K562 (cell line): ENCODE data around the gene SLC35B4. TPM values are rescaled to one million over a fixed set of nuclear protein-coding genes. Genes with fewer than 3 reads are reported as not detected.

ENCODE experiments used
- DACH1 ChIP-seq: fragments of 450-650 bp; IDR thresholded peaks from 2 replicates; pipeline ENCODE4 v1.6.1; 2018; ENCODE audit not compliant: partially characterized antibody
- ETS2 ChIP-seq: IDR thresholded peaks from 2 replicates; pipeline ENCODE4 v1.6.1; 2016; ENCODE audit warnings: borderline replicate concordance, missing genetic modification characterization, mild to moderate bottlenecking, moderate library complexity, missing compliant biosample characterization; ENCODE audit not compliant: poor library complexity, severe bottlenecking
- ETV5 ChIP-seq: sonication (generic); formaldehyde crosslinking; IDR thresholded peaks from 2 replicates; pipeline ENCODE4 v1.4.0; 2020; ENCODE audit warnings: low read depth, mild to moderate bottlenecking, missing genetic modification reagents
- FOXM1 ChIP-seq, 2 experiments: fragments of 450-650 bp in 1 of 2; sonication (generic) in 1 of 2; formaldehyde crosslinking in 1 of 2; IDR thresholded peaks; 2 replicates each; pipeline versions ENCODE4 v1.6.1 to v1.9.0; 2017 to 2022; ENCODE audit warnings: low read depth in 2 of 2, mild to moderate bottlenecking in 2 of 2, missing genetic modification reagents in 1 of 2, moderate library complexity in 1 of 2
- HNRNPK ChIP-seq: fragments of 200-400 bp; formaldehyde crosslinking; IDR thresholded peaks from one replicate; pipeline ENCODE4 v1.6.1; 2018; ENCODE audit warnings: mild to moderate bottlenecking, low read depth, low read length; ENCODE audit not compliant: poor library complexity, severe bottlenecking
- MCM7 ChIP-seq, 2 experiments: fragments of 450-650 bp; IDR thresholded peaks; 2 replicates each; pipeline ENCODE4 v1.6.1; 2016 to 2018
- NCOA2 ChIP-seq, 2 experiments: fragments of 450-650 bp; IDR thresholded peaks; 2 replicates each; pipeline ENCODE4 v1.6.1; 2018; ENCODE audit warnings: mild to moderate bottlenecking in 2 of 2, moderate library complexity in 1 of 2; ENCODE audit not compliant: partially characterized antibody in 2 of 2
- NFE2 ChIP-seq: IDR thresholded peaks from 2 replicates; pipeline ENCODE4 v1.6.1; 2014; ENCODE audit warnings: antibody characterized with exemption, low read depth
- PTTG1 ChIP-seq: fragments of 450-650 bp; IDR thresholded peaks from 2 replicates; pipeline ENCODE4 v1.6.1; 2016; ENCODE audit warnings: low read depth, mild to moderate bottlenecking, missing genetic modification characterization, missing compliant biosample characterization
- RFX1 ChIP-seq: fragments of 450-650 bp; IDR thresholded peaks from 2 replicates; pipeline ENCODE4 v1.6.1; 2016; ENCODE audit warnings: mild to moderate bottlenecking, moderate library complexity
- SETDB1 ChIP-seq: IDR thresholded peaks from one replicate; pipeline ENCODE4 v1.6.1; 2012; ENCODE audit warnings: low read length, control low read depth, inconsistent platforms
- TCFL5 ChIP-seq: fragments of 250-450 bp; sonication (Bioruptor Pico); conservative IDR thresholded peaks from 2 replicates; pipeline ENCODE4 v1.6.1; 2021; ENCODE audit warnings: mild to moderate bottlenecking, moderate library complexity, matching md5 sums
- TRIM24 ChIP-seq, 2 experiments: fragments of 450-650 bp; IDR thresholded peaks; 2 replicates each; pipeline ENCODE4 v1.6.1; 2016
- ZNF12 ChIP-seq: sonication (generic); formaldehyde crosslinking; IDR thresholded peaks from 2 replicates; pipeline ENCODE4 v1.4.0; 2020; ENCODE audit warnings: mild to moderate bottlenecking, missing genetic modification reagents
- ZNF253 ChIP-seq: fragments of 250-450 bp; sonication (Bioruptor Pico); conservative IDR thresholded peaks from 2 replicates; pipeline ENCODE4 v1.6.1; 2021; ENCODE audit warnings: mild to moderate bottlenecking
- ZNF316 ChIP-seq: fragments of 450-650 bp; IDR thresholded peaks from 2 replicates; pipeline ENCODE4 v1.6.1; 2016
- ZNF586 ChIP-seq: fragments of 450-650 bp; formaldehyde crosslinking; conservative IDR thresholded peaks from 2 replicates; pipeline ENCODE4 v1.4.0; 2020; ENCODE audit warnings: mild to moderate bottlenecking, moderate library complexity
- ZZZ3 ChIP-seq: fragments of 450-650 bp; IDR thresholded peaks from 2 replicates; pipeline ENCODE4 v1.6.1; 2016; ENCODE audit warnings: antibody characterized with exemption, mild to moderate bottlenecking, moderate library complexity
- polyA plus RNA-seq, 8 experiments: library from polyadenylated mRNA; depleted of rRNA in 4 of 8; stranded (reverse) in 5 of 8; unstranded in 3 of 8; fragments of >200 nt; fragmentation: Nextera tagmentation in 2 of 8; fragmentation: Illumina TruSeq in 1 of 8; extraction: Ambion mirVana in 2 of 8; extraction: Trizol in 1 of 8; gene quantifications; 2 replicates each; pipeline versions ENCODE4 v1.2.1 to v1.2.3, GENCODE V29; 2011 to 2014; ENCODE audit warnings: inconsistent platforms in 1 of 8, missing spikeins in 1 of 8
- total RNA-seq, 7 experiments: library from RNA; depleted of rRNA in 6 of 7; stranded (reverse); fragments of >200 nt in 6 of 7; fragmentation: Illumina TruSeq in 2 of 7; extraction: Trizol in 2 of 7; gene quantifications; 2 replicates each; pipeline versions ENCODE4 v1.2.1 to v1.2.3, GENCODE V29; 2011 to 2021; ENCODE audit warnings: low replicate concordance in 1 of 7
- TF ChIP-seq, protein P1 (sequence below): sonication (generic); formaldehyde crosslinking; IDR thresholded peaks from 2 replicates; pipeline ENCODE4 v1.8.0; 2022; ENCODE audit warnings: mild to moderate bottlenecking, missing genetic modification reagents
- TF ChIP-seq, protein P2 (sequence below): fragments of 250-450 bp; sonication (Bioruptor Pico); IDR thresholded peaks from 2 replicates; pipeline ENCODE4 v1.6.1; 2021; ENCODE audit warnings: mild to moderate bottlenecking
- TF ChIP-seq, protein P3 (sequence below): fragments of 250-450 bp; sonication (Bioruptor Pico); IDR thresholded peaks from 2 replicates; pipeline ENCODE4 v1.5.0; 2021
- TF ChIP-seq, protein P4 (sequence below), 3 experiments: fragments of 200-800 bp in 1 of 3; sonication (Bioruptor generic) in 1 of 3; sonication (generic) in 1 of 3; formaldehyde crosslinking in 1 of 3; IDR thresholded peaks; 2 replicates each; pipeline versions ENCODE4 v1.6.1 to v1.8.0; 2016 to 2022; ENCODE audit warnings: mild to moderate bottlenecking in 2 of 3, missing compliant biosample characterization in 2 of 3, missing genetic modification characterization in 2 of 3, missing genetic modification reagents in 1 of 3

Gene SLC35B4
- total and polyA plus RNA-seq, 9 of the 15 experiments (the other 6 are each of a cell fraction or from before 2014, with no cell fraction given) = 6.1 to 34.9 (median 17.6) TPM

DNA sequence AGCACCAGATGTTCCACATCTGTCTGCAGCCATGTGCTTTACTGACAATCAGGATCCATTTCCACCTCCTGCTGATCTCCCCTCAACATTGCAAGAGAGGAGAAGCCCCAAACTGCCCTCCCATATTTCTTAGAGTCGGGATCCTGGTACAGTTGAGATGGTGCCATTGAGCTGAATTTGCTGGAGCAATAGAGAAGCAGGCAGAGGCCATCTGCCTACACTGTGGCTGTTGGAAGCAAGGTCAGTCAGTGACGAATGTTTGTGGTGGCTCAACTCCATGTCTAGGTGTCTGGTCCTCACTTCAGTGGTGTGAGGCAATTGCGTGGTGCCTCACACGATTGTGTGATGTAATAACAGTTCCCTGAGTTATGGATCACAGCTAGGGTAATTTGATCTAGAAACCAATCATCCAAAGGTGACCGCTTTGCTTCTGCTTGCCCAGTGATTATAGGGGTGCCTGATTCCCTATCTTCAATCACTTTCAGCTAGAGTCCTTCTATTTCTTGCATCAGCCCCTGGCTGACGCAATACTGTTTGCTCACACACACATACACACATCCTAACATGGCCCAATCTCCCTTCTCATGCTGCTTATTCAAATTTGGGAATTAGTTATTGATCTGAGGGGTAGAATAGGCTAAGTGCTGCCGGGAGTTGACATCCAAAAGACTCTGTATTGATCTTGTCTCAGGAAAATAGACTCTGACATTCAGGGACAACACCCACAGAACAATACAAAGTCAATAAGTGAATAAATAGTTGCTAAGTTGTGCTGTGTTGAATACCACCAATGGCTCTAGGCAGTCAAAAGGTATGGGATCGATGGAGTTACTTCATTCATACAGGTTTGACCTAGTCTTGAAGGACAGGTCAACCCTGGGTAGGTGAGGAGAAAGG lies 46.1 kb upstream of the SLC35B4 start (continued):
- TF ChIP-seq, protein P1, sequence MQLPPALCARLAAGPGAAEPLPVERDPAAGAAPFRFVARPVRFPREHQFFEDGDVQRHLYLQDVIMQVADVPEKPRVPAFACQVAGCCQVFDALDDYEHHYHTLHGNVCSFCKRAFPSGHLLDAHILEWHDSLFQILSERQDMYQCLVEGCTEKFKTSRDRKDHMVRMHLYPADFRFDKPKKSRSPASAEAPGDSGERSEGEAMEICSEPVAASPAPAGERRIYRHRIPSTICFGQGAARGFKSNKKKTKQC (CRISPR knock-in tag) = no peak
- TF ChIP-seq ZNF253 (CRISPR knock-in tag) (no peak), PTTG1 (tag) (no peak), DACH1 (no peak), MCM7 (IDR thresholded peaks at IDR 0.05) (no peak), ZNF586 (CRISPR knock-in tag) (no peak), NFE2 (no peak), HNRNPK (no peak), TRIM24 (IDR thresholded peaks at IDR 0.05) (peak; percentile 99 to 100), ETV5 (no peak), RFX1 (no peak), FOXM1 (IDR thresholded peaks at IDR 0.05; ENCODE audit: low read depth) (no peak), FOXM1 (CRISPR knock-in tag; IDR thresholded peaks at IDR 0.05; ENCODE audit: low read depth) (no peak), NCOA2 (IDR thresholded peaks at IDR 0.05; ENCODE audit: partially characterized antibody in 2 of 2) (no peak), ZZZ3 (no peak), ETS2 (no peak), SETDB1 (no peak), ZNF12 (CRISPR knock-in tag) (no peak), ZNF316 (no peak), TCFL5 (CRISPR knock-in tag) (no peak)
- TF ChIP-seq, protein P2, sequence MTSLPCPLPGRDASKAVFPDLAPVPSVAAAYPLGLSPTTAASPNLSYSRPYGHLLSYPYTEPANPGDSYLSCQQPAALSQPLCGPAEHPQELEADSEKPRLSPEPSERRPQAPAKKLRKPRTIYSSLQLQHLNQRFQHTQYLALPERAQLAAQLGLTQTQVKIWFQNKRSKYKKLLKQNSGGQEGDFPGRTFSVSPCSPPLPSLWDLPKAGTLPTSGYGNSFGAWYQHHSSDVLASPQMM = no peak
- TF ChIP-seq, protein P3, sequence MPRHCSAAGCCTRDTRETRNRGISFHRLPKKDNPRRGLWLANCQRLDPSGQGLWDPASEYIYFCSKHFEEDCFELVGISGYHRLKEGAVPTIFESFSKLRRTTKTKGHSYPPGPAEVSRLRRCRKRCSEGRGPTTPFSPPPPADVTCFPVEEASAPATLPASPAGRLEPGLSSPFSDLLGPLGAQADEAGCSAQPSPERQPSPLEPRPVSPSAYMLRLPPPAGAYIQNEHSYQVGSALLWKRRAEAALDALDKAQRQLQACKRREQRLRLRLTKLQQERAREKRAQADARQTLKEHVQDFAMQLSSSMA (CRISPR knock-in tag) = peak; percentile 17; the same call in 1 of the 2 replicates
- TF ChIP-seq, protein P4, sequence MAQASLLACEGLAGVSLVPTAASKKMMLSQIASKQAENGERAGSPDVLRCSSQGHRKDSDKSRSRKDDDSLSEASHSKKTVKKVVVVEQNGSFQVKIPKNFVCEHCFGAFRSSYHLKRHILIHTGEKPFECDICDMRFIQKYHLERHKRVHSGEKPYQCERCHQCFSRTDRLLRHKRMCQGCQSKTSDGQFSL (CRISPR knock-in tag; IDR thresholded peaks at IDR 0.05) = no peak
- TF ChIP-seq, protein P4 (tag; IDR thresholded peaks at IDR 0.05) = peak in 1 of 2 experiments; percentile 45; a peak in 2 of 4 replicates
